Measurements from ENCODE around the gene ATCAY.

Gene ATCAY

GRCh38 chr19:3975637-3976087 lies 95.2 kb downstream of the ATCAY start:
- peak in 1 of 2 experiments; percentile 29 for DNase-seq

DNA sequence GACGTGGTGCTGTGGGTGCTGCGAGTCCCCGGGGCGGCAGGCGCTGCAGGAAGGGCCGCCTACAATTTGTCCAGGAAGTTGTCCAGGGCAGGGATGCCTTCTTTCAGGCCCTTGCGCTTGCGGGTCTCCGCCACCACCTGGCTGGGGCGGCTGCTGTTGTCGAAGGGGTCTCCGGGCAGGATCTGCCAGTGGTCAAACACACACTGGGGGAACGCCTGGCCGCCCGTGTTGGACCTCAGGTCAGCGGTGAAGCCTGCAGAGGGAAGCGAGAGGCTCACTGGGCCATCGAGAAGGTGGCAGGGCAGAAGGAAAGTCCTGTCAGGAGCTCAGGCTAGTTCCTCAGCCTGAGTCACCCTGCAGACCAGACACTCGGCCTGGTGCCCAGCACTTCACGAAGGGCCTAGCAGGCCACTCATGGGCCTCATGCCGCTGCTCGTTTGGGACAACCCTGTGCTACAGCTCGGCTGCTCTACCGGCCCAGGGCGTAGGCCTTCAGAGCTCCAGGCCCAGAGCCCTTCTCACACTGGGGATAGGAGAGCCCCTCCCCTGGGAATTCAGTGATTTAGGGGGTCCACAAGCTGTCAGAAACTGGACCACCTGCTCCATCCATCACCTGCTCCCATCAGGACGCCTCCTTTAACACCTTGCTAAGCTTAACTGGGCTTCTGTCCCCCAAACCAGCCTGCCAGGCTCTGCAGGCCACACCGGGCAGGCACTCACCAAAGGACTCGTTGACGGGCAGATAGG lies 96.2 kb downstream of the ATCAY start:
- no peak for DNase-seq

All from NCI-H524 (cell line).